ENCODE results near the gene POLD3. TPM values are rescaled to one million over a fixed set of nuclear protein-coding genes. Genes with fewer than 3 reads are reported as not detected.

Gene POLD3
- total and polyA plus RNA-seq, 7 experiments from 2014 or later = 8.0 to 40.8 (median 14.7) TPM

- Mint-ChIP-seq H3K36me3 (peaks cover 13 to 74% (median 44%) of the 10 kb centered on the region in 5 donors), H3K4me1 (peaks cover 0 to 6% (median 0%) of the 10 kb centered on the region in 7 donors), H3K9me3 (no peaks in the 10 kb centered on the region), H3K27me3 (no peaks in the 10 kb centered on the region), H3K4me3 (no peak overlapping the region), H3K27ac (no peak overlapping the region)
- ChIA-PET POLR2A (interaction anchor here (0.5 kb wide), 1 partner anchor 321 kb away, joined by 4 read pairs; no protein-coding TSS in a partner anchor), CTCF (no interaction called here)
- Histone ChIP-seq H3K9me3 (ENCODE audit: control insufficient read depth in 2 of 3, low read length in 3 of 3) (no peaks in the 10 kb centered on the region), H3K27ac (ENCODE audit: low read depth, low read length) (no peak overlapping the region), H3K27me3 (ENCODE audit: control insufficient read depth in 2 of 2, insufficient read depth in 2 of 2, low read length in 2 of 2) (no peaks in the 10 kb centered on the region), H3K4me1 (ENCODE audit: control insufficient read depth in 2 of 2, insufficient read depth in 2 of 2, low read length in 2 of 2) (no peaks in the 10 kb centered on the region), H3K36me3 (ENCODE audit: control insufficient read depth in 2 of 3, insufficient read depth in 3 of 3, low read length in 3 of 3) (peaks cover 0 to 46% (median 6%) of the 10 kb centered on the region in 3 experiments), H3K4me3 (ENCODE audit: low read length) (no peak overlapping the region)
- DNase-seq = no peak
- intact Hi-C loops (cut with micrococcal nuclease) = no loop called here
- no peak for ATAC-seq
Observed at GRCh38 chr11:74641289-74641688, 48.9 kb downstream of the POLD3 start.

- H3K36me3 Mint-ChIP-seq = peaks cover 13 to 67% (median 40%) of the 10 kb centered on the region in 5 donors
- ChIA-PET CTCF (no interaction called here), POLR2A (interaction anchor here (0.5 kb wide), 1 partner anchor 321 kb away, joined by 4 read pairs; no protein-coding TSS in a partner anchor)
- Histone ChIP-seq H3K36me3 (ENCODE audit: control insufficient read depth in 2 of 3, insufficient read depth in 3 of 3, low read length in 3 of 3) (peaks cover 0 to 46% (median 6%) of the 10 kb centered on the region in 3 experiments), H3K4me1 (ENCODE audit: control insufficient read depth in 2 of 2, insufficient read depth in 2 of 2, low read length in 2 of 2) (no peaks in the 10 kb centered on the region), H3K9me3 (ENCODE audit: control insufficient read depth in 2 of 3, low read length in 3 of 3) (no peaks in the 10 kb centered on the region), H3K4me3 (ENCODE audit: low read length) (no peak overlapping the region), H3K27ac (ENCODE audit: low read depth, low read length) (no peak overlapping the region), H3K27me3 (ENCODE audit: control insufficient read depth in 2 of 2, insufficient read depth in 2 of 2, low read length in 2 of 2) (no peaks in the 10 kb centered on the region)
- ATAC-seq = no peak
- intact Hi-C loops (cut with micrococcal nuclease) = no loop called here
- peaks cover 0 to under 1% (median 0%) of the 10 kb centered on the region in 7 donors for H3K4me1 Mint-ChIP-seq
- no peak overlapping the region for H3K4me3 Mint-ChIP-seq
- no peaks in the 10 kb centered on the region for H3K9me3 Mint-ChIP-seq
- no peak overlapping the region for H3K27ac Mint-ChIP-seq
- H3K27me3 Mint-ChIP-seq = no peaks in the 10 kb centered on the region
- no peak for DNase-seq
Observed at GRCh38 chr11:74641905-74642304, 49.5 kb downstream of the POLD3 start.

GRCh38 chr11:74642912-74643311 lies 50.5 kb downstream of the POLD3 start:
- Mint-ChIP-seq H3K4me3 (no peak overlapping the region), H3K27me3 (no peaks in the 10 kb centered on the region), H3K27ac (no peak overlapping the region), H3K9me3 (no peaks in the 10 kb centered on the region), H3K4me1 (no peaks in the 10 kb centered on the region), H3K36me3 (peaks cover 13 to 64% (median 39%) of the 10 kb centered on the region in 5 donors)
- ATAC-seq = no peak
- Histone ChIP-seq H3K36me3 (ENCODE audit: control insufficient read depth in 2 of 3, insufficient read depth in 3 of 3, low read length in 3 of 3) (peaks cover 0 to 46% (median 6%) of the 10 kb centered on the region in 3 experiments), H3K27ac (ENCODE audit: low read depth, low read length) (no peak overlapping the region), H3K4me3 (ENCODE audit: low read length) (no peak overlapping the region), H3K4me1 (ENCODE audit: control insufficient read depth in 2 of 2, insufficient read depth in 2 of 2, low read length in 2 of 2) (no peaks in the 10 kb centered on the region), H3K27me3 (ENCODE audit: control insufficient read depth in 2 of 2, insufficient read depth in 2 of 2, low read length in 2 of 2) (no peaks in the 10 kb centered on the region), H3K9me3 (ENCODE audit: control insufficient read depth in 2 of 3, low read length in 3 of 3) (no peaks in the 10 kb centered on the region)
- intact Hi-C loops (cut with micrococcal nuclease) = no loop called here
- ChIA-PET CTCF (interaction anchor here (0.8 kb wide), 1 partner anchor 13 kb away, joined by 3 read pairs; no protein-coding TSS in a partner anchor), POLR2A (no interaction called here)
- no peak for DNase-seq

GRCh38 chr11:74644081-74644480 lies 51.7 kb downstream of the POLD3 start:
- no peak for ATAC-seq
- Histone ChIP-seq H3K4me3 (ENCODE audit: low read length) (no peak overlapping the region), H3K4me1 (ENCODE audit: control insufficient read depth in 2 of 2, insufficient read depth in 2 of 2, low read length in 2 of 2) (no peaks in the 10 kb centered on the region), H3K9me3 (ENCODE audit: control insufficient read depth in 2 of 3, low read length in 3 of 3) (no peaks in the 10 kb centered on the region), H3K36me3 (ENCODE audit: control insufficient read depth in 2 of 3, insufficient read depth in 3 of 3, low read length in 3 of 3) (peaks cover 0 to 44% (median 6%) of the 10 kb centered on the region in 3 experiments), H3K27ac (ENCODE audit: low read depth, low read length) (no peak overlapping the region), H3K27me3 (ENCODE audit: control insufficient read depth in 2 of 2, insufficient read depth in 2 of 2, low read length in 2 of 2) (no peaks in the 10 kb centered on the region)
- Mint-ChIP-seq H3K27ac (no peak overlapping the region), H3K27me3 (no peaks in the 10 kb centered on the region), H3K4me3 (no peak overlapping the region), H3K36me3 (peaks cover 16 to 64% (median 39%) of the 10 kb centered on the region in 5 donors), H3K4me1 (no peaks in the 10 kb centered on the region), H3K9me3 (no peaks in the 10 kb centered on the region)
- POLR2A ChIA-PET = interaction anchor here (0.6 kb wide), 2 partner anchors 41 to 103 kb away, joined by 3 read pairs; no protein-coding TSS in a partner anchor
- CTCF ChIA-PET = no interaction called here
- DNase-seq = no peak
- intact Hi-C loops (cut with micrococcal nuclease) = no loop called here

GRCh38 chr11:74646215-74646614 lies 53.8 kb downstream of the POLD3 start:
- intact Hi-C loops (cut with micrococcal nuclease) = no loop called here
- Mint-ChIP-seq H3K27ac (no peak overlapping the region), H3K4me1 (no peaks in the 10 kb centered on the region), H3K27me3 (no peaks in the 10 kb centered on the region), H3K4me3 (no peak overlapping the region), H3K9me3 (no peaks in the 10 kb centered on the region), H3K36me3 (peaks cover 12 to 61% (median 44%) of the 10 kb centered on the region in 5 donors)
- H3K4me1 ChIP-seq (ENCODE audit: control insufficient read depth in 2 of 2, insufficient read depth in 2 of 2, low read length in 2 of 2) = no peaks in the 10 kb centered on the region
- DNase-seq (no peak), ATAC-seq (no peak)
- H3K4me3 ChIP-seq (ENCODE audit: low read length) = no peak overlapping the region
- H3K27ac ChIP-seq (ENCODE audit: low read depth, low read length) = no peak overlapping the region
- no peaks in the 10 kb centered on the region for H3K9me3 ChIP-seq (ENCODE audit: control insufficient read depth in 2 of 3, low read length in 3 of 3)
- ChIA-PET POLR2A (no interaction called here), CTCF (interaction anchor here (0.7 kb wide), 1 partner anchor 8 kb away, joined by 3 read pairs; no protein-coding TSS in a partner anchor)
- no peaks in the 10 kb centered on the region for H3K27me3 ChIP-seq (ENCODE audit: control insufficient read depth in 2 of 2, insufficient read depth in 2 of 2, low read length in 2 of 2)
- peaks cover 0 to 25% (median 2%) of the 10 kb centered on the region in 3 experiments for H3K36me3 ChIP-seq (ENCODE audit: control insufficient read depth in 2 of 3, insufficient read depth in 3 of 3, low read length in 3 of 3)

- CTCF ChIA-PET = no interaction called here
- no peaks in the 10 kb centered on the region for H3K9me3 ChIP-seq (ENCODE audit: control insufficient read depth in 2 of 3, low read length in 3 of 3)
- no peak overlapping the region for H3K27ac ChIP-seq (ENCODE audit: low read depth, low read length)
- H3K4me1 ChIP-seq (ENCODE audit: control insufficient read depth in 2 of 2, insufficient read depth in 2 of 2, low read length in 2 of 2) = no peaks in the 10 kb centered on the region
- H3K36me3 Mint-ChIP-seq = peaks cover 6 to 60% (median 45%) of the 10 kb centered on the region in 5 donors
- DNase-seq (no peak), ATAC-seq (no peak)
- no peaks in the 10 kb centered on the region for H3K27me3 Mint-ChIP-seq
- H3K27me3 ChIP-seq (ENCODE audit: control insufficient read depth in 2 of 2, insufficient read depth in 2 of 2, low read length in 2 of 2) = no peaks in the 10 kb centered on the region
- peaks cover 0 to 18% (median 5%) of the 10 kb centered on the region in 3 experiments for H3K36me3 ChIP-seq (ENCODE audit: control insufficient read depth in 2 of 3, insufficient read depth in 3 of 3, low read length in 3 of 3)
- no peak overlapping the region for H3K27ac Mint-ChIP-seq
- H3K4me3 ChIP-seq (ENCODE audit: low read length) = no peak overlapping the region
- POLR2A ChIA-PET = no interaction called here
- no peaks in the 10 kb centered on the region for H3K4me1 Mint-ChIP-seq
- intact Hi-C loops (cut with micrococcal nuclease) = no loop called here
- H3K4me3 Mint-ChIP-seq = no peak overlapping the region
- H3K9me3 Mint-ChIP-seq = no peaks in the 10 kb centered on the region
Observed at GRCh38 chr11:74646954-74647353, 54.6 kb downstream of the POLD3 start.

- Mint-ChIP-seq H3K27me3 (no peaks in the 10 kb centered on the region), H3K27ac (no peak overlapping the region), H3K4me3 (no peak overlapping the region), H3K4me1 (no peaks in the 10 kb centered on the region), H3K9me3 (no peaks in the 10 kb centered on the region), H3K36me3 (peaks cover 6 to 58% (median 47%) of the 10 kb centered on the region in 5 donors)
- Histone ChIP-seq H3K4me1 (ENCODE audit: control insufficient read depth in 2 of 2, insufficient read depth in 2 of 2, low read length in 2 of 2) (no peaks in the 10 kb centered on the region), H3K9me3 (ENCODE audit: control insufficient read depth in 2 of 3, low read length in 3 of 3) (no peaks in the 10 kb centered on the region), H3K27me3 (ENCODE audit: control insufficient read depth in 2 of 2, insufficient read depth in 2 of 2, low read length in 2 of 2) (no peaks in the 10 kb centered on the region), H3K27ac (ENCODE audit: low read depth, low read length) (no peak overlapping the region), H3K4me3 (ENCODE audit: low read length) (no peak overlapping the region), H3K36me3 (ENCODE audit: control insufficient read depth in 2 of 3, insufficient read depth in 3 of 3, low read length in 3 of 3) (peaks cover 0 to 15% (median 5%) of the 10 kb centered on the region in 3 experiments)
- intact Hi-C loops (cut with micrococcal nuclease) = no loop called here
- ATAC-seq = no peak
- DNase-seq = no peak
- ChIA-PET CTCF (no interaction called here), POLR2A (no interaction called here)
Observed at GRCh38 chr11:74647404-74647803, 55.0 kb downstream of the POLD3 start.
